ENCODE results near the gene CHP2. TPM values are rescaled to one million over a fixed set of nuclear protein-coding genes. Genes with fewer than 3 reads are reported as not detected.

CHP2 gene
- total RNA-seq (2021) (2.1 to 4.7 TPM (median 4.6 TPM) in 3 replicates), Bru-seq, nascent RNA (percentile 44 among the genes with signal in this experiment)
- long read RNA-seq, experiment 1, transcript CHP2-201 (7 exons, 2,382 nt), result major isoform, 10 of 12 reads
- long read RNA-seq, experiment 1, partial matches to known transcripts, result 1 of 12 reads
- long read RNA-seq, experiment 1, other reads (novel, unspliced or antisense), result 1 of 12 reads
- long read RNA-seq, experiment 2, partial matches to known transcripts, result 0 of 5 reads
- long read RNA-seq, experiment 2, other reads (novel, unspliced or antisense), result 2 of 5 reads
- long read RNA-seq, experiment 3, partial matches to known transcripts, result 1 of 1 reads
- long read RNA-seq, experiment 3, other reads (novel, unspliced or antisense), result 0 of 1 reads

GRCh38 chr16:23754594-23755483 lies at the start of gene CHP2:
TSS of gene CHP2 (plus strand) at chr16:23755026. CDS start at chr16:23755050, 24 bp downstream.
- peak within 1 kb of the TSS; percentile 63 for H3K4me3 Mint-ChIP-seq
- DNase-seq (ENCODE audit: low spot score) (peak; percentile 45), ATAC-seq (peak; percentile 77)
- TF ChIP-seq ZNF425 (CRISPR knock-in tag; conservative IDR thresholded peaks at IDR 0.05) (no peak), MAX (CRISPR knock-in tag; IDR thresholded peaks at IDR 0.05) (peak; percentile 47; the same call in 1 of the 2 replicates), MYBL2 (CRISPR knock-in tag; IDR thresholded peaks at IDR 0.05) (no peak), NFE2L1 (CRISPR knock-in tag; IDR thresholded peaks at IDR 0.05) (no peak), RELA (CRISPR knock-in tag; IDR thresholded peaks at IDR 0.05; ENCODE audit: borderline replicate concordance) (no peak), GRHL2 (CRISPR knock-in tag; IDR thresholded peaks at IDR 0.05; ENCODE audit: insufficient replicate concordance, severe bottlenecking) (no peak), ZNF423 (CRISPR knock-in tag; IDR thresholded peaks at IDR 0.05) (no peak)
- TF ChIP-seq, protein P1, sequence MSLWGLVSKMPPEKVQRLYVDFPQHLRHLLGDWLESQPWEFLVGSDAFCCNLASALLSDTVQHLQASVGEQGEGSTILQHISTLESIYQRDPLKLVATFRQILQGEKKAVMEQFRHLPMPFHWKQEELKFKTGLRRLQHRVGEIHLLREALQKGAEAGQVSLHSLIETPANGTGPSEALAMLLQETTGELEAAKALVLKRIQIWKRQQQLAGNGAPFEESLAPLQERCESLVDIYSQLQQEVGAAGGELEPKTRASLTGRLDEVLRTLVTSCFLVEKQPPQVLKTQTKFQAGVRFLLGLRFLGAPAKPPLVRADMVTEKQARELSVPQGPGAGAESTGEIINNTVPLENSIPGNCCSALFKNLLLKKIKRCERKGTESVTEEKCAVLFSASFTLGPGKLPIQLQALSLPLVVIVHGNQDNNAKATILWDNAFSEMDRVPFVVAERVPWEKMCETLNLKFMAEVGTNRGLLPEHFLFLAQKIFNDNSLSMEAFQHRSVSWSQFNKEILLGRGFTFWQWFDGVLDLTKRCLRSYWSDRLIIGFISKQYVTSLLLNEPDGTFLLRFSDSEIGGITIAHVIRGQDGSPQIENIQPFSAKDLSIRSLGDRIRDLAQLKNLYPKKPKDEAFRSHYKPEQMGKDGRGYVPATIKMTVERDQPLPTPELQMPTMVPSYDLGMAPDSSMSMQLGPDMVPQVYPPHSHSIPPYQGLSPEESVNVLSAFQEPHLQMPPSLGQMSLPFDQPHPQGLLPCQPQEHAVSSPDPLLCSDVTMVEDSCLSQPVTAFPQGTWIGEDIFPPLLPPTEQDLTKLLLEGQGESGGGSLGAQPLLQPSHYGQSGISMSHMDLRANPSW (CRISPR knock-in tag; conservative IDR thresholded peaks at IDR 0.05; ENCODE audit: low read depth), result no peak
- peaks cover 23% of the 10 kb centered on the region for H3K9me3 Mint-ChIP-seq
- H3K27ac Mint-ChIP-seq, result no peak within 1 kb of the TSS
- peaks cover 12% of the 10 kb centered on the region for H3K36me3 Mint-ChIP-seq
- H3K4me1 Mint-ChIP-seq, result 0 out of 2 replicates have a peak, but pooled peaks cover 5% of the 10 kb centered on the region
- ChIA-PET CTCF (interaction anchor here (0.6 to 3.2 kb wide), 10 partner anchors 10 to 281 kb away, joined by 3 to 13 read pairs (median 3); no protein-coding TSS in a partner anchor), POLR2A (interaction anchor here (0.6 kb wide), 2 partner anchors 143 to 420 kb away, joined by 3 to 7 read pairs; no protein-coding TSS in a partner anchor)
- peaks cover 70% of the 10 kb centered on the region for H3K27me3 Mint-ChIP-seq (ENCODE audit: low read depth)

DNA sequence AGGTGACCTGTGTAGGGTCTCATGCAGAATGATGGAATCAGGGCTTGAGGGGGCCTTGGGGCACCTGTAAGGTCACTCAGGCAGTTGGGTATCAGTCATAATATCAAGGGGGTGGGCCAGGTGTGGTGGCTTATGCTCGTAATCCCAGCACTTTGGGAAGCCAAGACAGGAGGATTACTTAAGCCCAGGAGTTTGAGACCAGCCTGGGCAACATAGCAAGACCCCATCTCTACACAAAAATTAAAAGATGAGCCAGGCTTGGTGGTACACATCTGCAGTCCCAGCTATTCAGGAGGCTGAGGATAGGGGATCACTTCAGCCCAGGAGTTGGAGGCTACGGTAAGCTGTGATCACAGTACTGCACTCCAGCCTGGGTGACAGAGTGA lies 49.3 kb upstream of the CHP2 start:
- ChIA-PET CTCF (no interaction called here), POLR2A (no interaction called here)
- Mint-ChIP-seq H3K27me3 (ENCODE audit: low read depth) (peaks cover 32% of the 10 kb centered on the region), H3K27ac (no peak overlapping the region), H3K9me3 (peaks cover 32% of the 10 kb centered on the region), H3K4me3 (no peak overlapping the region), H3K4me1 (peaks cover 10% of the 10 kb centered on the region), H3K36me3 (peaks cover 24% of the 10 kb centered on the region)
- ATAC-seq (no peak), DNase-seq (ENCODE audit: low spot score) (no peak)
- TF ChIP-seq, protein P2, sequence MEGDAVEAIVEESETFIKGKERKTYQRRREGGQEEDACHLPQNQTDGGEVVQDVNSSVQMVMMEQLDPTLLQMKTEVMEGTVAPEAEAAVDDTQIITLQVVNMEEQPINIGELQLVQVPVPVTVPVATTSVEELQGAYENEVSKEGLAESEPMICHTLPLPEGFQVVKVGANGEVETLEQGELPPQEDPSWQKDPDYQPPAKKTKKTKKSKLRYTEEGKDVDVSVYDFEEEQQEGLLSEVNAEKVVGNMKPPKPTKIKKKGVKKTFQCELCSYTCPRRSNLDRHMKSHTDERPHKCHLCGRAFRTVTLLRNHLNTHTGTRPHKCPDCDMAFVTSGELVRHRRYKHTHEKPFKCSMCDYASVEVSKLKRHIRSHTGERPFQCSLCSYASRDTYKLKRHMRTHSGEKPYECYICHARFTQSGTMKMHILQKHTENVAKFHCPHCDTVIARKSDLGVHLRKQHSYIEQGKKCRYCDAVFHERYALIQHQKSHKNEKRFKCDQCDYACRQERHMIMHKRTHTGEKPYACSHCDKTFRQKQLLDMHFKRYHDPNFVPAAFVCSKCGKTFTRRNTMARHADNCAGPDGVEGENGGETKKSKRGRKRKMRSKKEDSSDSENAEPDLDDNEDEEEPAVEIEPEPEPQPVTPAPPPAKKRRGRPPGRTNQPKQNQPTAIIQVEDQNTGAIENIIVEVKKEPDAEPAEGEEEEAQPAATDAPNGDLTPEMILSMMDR (IDR thresholded peaks at IDR 0.05), result no peak
- TF ChIP-seq ATF1 (CRISPR knock-in tag; IDR thresholded peaks at IDR 0.05), result no peak

DNA sequence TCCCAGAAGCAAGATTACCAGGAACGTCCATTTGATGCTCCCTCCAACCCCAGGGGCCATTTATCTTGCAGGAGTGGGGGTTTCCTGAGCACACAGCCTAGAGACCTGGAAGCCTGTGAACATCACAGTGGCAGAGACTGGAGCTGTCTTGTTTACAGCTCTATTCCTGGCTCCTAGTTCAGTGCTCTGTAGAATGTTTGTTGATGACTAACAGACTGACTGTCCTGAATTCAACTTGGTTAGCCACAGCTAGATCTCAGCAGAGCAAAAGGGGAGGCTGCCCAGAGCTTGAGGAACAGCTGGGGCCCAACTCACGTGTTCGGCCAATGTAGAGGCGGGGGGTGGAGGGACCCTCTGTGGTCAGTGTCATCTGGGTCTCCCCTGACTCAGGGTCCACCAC lies 48.4 kb upstream of the CHP2 start:
- Mint-ChIP-seq H3K4me1 (peaks cover under 1% of the 10 kb centered on the region; the same call in 1 of the 2 replicates), H3K36me3 (peaks cover 24% of the 10 kb centered on the region), H3K9me3 (peaks cover 33% of the 10 kb centered on the region), H3K27ac (no peak overlapping the region), H3K4me3 (no peak overlapping the region), H3K27me3 (ENCODE audit: low read depth) (peaks cover 41% of the 10 kb centered on the region)
- CTCF ChIA-PET, result no interaction called here
- ATAC-seq (no peak), DNase-seq (ENCODE audit: low spot score) (no peak)
- TF ChIP-seq CBFB (CRISPR knock-in tag; IDR thresholded peaks at IDR 0.05; ENCODE audit: low read depth), result no peak
- TF ChIP-seq IRF1 (CRISPR knock-in tag; IDR thresholded peaks at IDR 0.05), result no peak
- POLR2A ChIA-PET, result no interaction called here
